Stimulated activated naive B cell treated with anti-CD40 and anti-IgM and Interleukin-4, amounts not matched to agents 10 μg/mL and 1 μg/mL and 100 μg/mL, for 72 hours (primary cell): Measurements from ENCODE around the gene PRTN3.

Experiments used
- ATAC-seq, 2 donors: fragments of 150-1000 bp; cut with Tn5 transposase; replicated peaks; 2 replicates each; pipeline ENCODE4 v1.10.0; 2021; ENCODE audit warnings: moderate library complexity in 1 of 2
- DNase-seq: peaks from one replicate; pipeline ENCODE4 v3.0.0; 2021
- H3K27ac Mint-ChIP-seq: one replicate; pipeline ENCODE4 v1.8.0; 2022; ENCODE audit warnings: mild to moderate bottlenecking, mixed read lengths
- H3K27me3 Mint-ChIP-seq, 2 donors: one replicate each; pipeline ENCODE4 v1.8.0; 2022; ENCODE audit warnings: mixed read lengths in 2 of 2
- H3K36me3 Mint-ChIP-seq, 2 donors: one replicate each; pipeline ENCODE4 v1.8.0; 2022; ENCODE audit warnings: mixed read lengths in 2 of 2, mild to moderate bottlenecking in 1 of 2
- H3K4me1 Mint-ChIP-seq, 2 donors: one replicate each; pipeline ENCODE4 v1.8.0; 2022; ENCODE audit warnings: mixed read lengths in 2 of 2, mild to moderate bottlenecking in 1 of 2
- H3K4me3 Mint-ChIP-seq, 2 donors: one replicate each; pipeline ENCODE4 v1.8.0; 2022; ENCODE audit warnings: mild to moderate bottlenecking in 2 of 2, mixed read lengths in 2 of 2, moderate library complexity in 1 of 2
- H3K9me3 Mint-ChIP-seq, 2 donors: one replicate each; pipeline ENCODE4 v1.8.0; 2022; ENCODE audit warnings: mixed read lengths in 2 of 2, mild to moderate bottlenecking in 1 of 2

PRTN3 gene

GRCh38 chr19:867855-868457 lies 27.2 kb downstream of the PRTN3 start:
- DNase-seq (no peak), ATAC-seq (no peak)
- no peak overlapping the region for H3K4me3 Mint-ChIP-seq
- peaks cover 40 to 41% of the 10 kb centered on the region in 2 donors for H3K36me3 Mint-ChIP-seq
- peaks cover 16 to 28% of the 10 kb centered on the region in 2 donors for H3K4me1 Mint-ChIP-seq
- H3K27me3 Mint-ChIP-seq = peaks cover 0 to under 1% of the 10 kb centered on the region in 2 donors
- H3K9me3 Mint-ChIP-seq = peaks cover 0 to 1% of the 10 kb centered on the region in 2 donors
- H3K27ac Mint-ChIP-seq = peak overlapping the region; percentile 60

GRCh38 chr19:868458-869244 lies 27.9 kb downstream of the PRTN3 start:
- H3K27ac Mint-ChIP-seq = no peak overlapping the region
- DNase-seq (no peak), ATAC-seq (no peak)
- H3K4me1 Mint-ChIP-seq = peaks cover 14 to 22% of the 10 kb centered on the region in 2 donors
- H3K4me3 Mint-ChIP-seq = no peak overlapping the region
- peaks cover 0 to 1% of the 10 kb centered on the region in 2 donors for H3K9me3 Mint-ChIP-seq
- H3K27me3 Mint-ChIP-seq = no peaks in the 10 kb centered on the region
- peaks cover 40 to 41% of the 10 kb centered on the region in 2 donors for H3K36me3 Mint-ChIP-seq

- peak overlapping the region; percentile 85 for H3K27ac Mint-ChIP-seq
- no peak for DNase-seq
- peaks cover 45% of the 10 kb centered on the region in 2 donors for H3K36me3 Mint-ChIP-seq
- no peak overlapping the region for H3K4me3 Mint-ChIP-seq
- peaks cover 0 to 1% of the 10 kb centered on the region in 2 donors for H3K9me3 Mint-ChIP-seq
- H3K4me1 Mint-ChIP-seq = peaks cover 10 to 16% of the 10 kb centered on the region in 2 donors
- H3K27me3 Mint-ChIP-seq = no peaks in the 10 kb centered on the region
- ATAC-seq = no peak
Measured at GRCh38 chr19:869245-870177, 28.7 kb downstream of the PRTN3 start.

DNA sequence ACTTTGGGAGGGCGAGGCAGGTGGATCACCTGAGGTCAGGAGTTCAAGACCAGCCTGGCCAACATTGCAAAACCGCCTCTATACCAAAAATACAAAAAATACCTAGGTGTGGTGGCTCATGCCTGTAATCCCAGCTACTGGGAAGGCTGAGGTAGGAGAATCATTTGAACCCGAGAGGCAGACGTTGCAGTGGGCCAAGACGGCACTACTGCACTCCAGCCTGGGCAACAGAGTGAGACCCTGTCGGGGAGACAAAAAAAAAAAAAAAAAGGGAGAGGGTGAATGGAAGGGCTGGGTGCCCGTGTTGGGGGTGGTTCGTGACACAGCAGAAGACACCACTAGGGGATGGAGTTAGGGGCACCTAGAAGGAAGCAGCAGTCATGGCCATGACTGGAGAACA lies 29.5 kb downstream of the PRTN3 start:
- no peaks in the 10 kb centered on the region for H3K27me3 Mint-ChIP-seq
- H3K4me1 Mint-ChIP-seq = peaks cover 10 to 16% of the 10 kb centered on the region in 2 donors
- ATAC-seq (no peak), DNase-seq (no peak)
- peaks cover 0 to 1% of the 10 kb centered on the region in 2 donors for H3K9me3 Mint-ChIP-seq
- no peak overlapping the region for H3K27ac Mint-ChIP-seq
- peaks cover 45% of the 10 kb centered on the region in 2 donors for H3K36me3 Mint-ChIP-seq
- H3K4me3 Mint-ChIP-seq = no peak overlapping the region

DNA sequence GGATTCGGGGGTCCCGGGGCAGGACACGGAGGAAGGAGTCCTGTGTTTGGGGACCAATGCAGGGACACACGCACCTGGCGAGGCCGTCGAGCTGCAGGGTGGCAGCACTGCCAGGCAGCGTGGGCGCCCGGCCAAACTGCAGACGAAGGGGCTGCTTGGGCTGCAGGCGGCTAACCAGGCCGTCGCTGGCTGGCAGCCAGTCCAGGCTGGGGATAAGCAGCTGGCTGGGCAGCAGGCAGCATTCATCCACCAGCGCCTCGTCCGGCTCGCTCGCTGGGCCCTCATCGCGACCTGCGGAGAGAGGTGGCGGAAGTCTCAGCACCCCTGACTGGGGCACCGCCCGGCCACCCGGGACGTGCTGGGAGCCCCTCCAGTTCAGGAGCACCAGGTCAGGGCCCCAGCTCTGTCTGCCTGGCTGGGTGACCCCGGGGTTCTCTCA lies 30.2 kb downstream of the PRTN3 start:
- ATAC-seq (no peak), DNase-seq (no peak)
- H3K9me3 Mint-ChIP-seq = peaks cover 0 to 1% of the 10 kb centered on the region in 2 donors
- no peaks in the 10 kb centered on the region for H3K27me3 Mint-ChIP-seq
- peaks cover 46 to 49% of the 10 kb centered on the region in 2 donors for H3K36me3 Mint-ChIP-seq
- peaks cover 10 to 16% of the 10 kb centered on the region in 2 donors for H3K4me1 Mint-ChIP-seq
- no peak overlapping the region for H3K4me3 Mint-ChIP-seq
- no peak overlapping the region for H3K27ac Mint-ChIP-seq

GRCh38 chr19:871446-872265 lies 30.9 kb downstream of the PRTN3 start:
- H3K9me3 Mint-ChIP-seq = peaks cover 0 to 1% of the 10 kb centered on the region in 2 donors
- no peaks in the 10 kb centered on the region for H3K27me3 Mint-ChIP-seq
- H3K36me3 Mint-ChIP-seq = peaks cover 52% of the 10 kb centered on the region in 2 donors
- DNase-seq = no peak
- no peak for ATAC-seq
- H3K4me1 Mint-ChIP-seq = peaks cover 10 to 16% of the 10 kb centered on the region in 2 donors
- peak overlapping the region; percentile 47 for H3K27ac Mint-ChIP-seq
- H3K4me3 Mint-ChIP-seq = peak overlapping the region in 1 of 2 donors; percentile 71

- DNase-seq (peak; percentile 55), ATAC-seq (peak; percentile 83 to 86)
- peaks cover 10 to 13% of the 10 kb centered on the region in 2 donors for H3K4me1 Mint-ChIP-seq
- H3K36me3 Mint-ChIP-seq = peaks cover 48 to 49% of the 10 kb centered on the region in 2 donors
- peak overlapping the region; percentile 69 for H3K27ac Mint-ChIP-seq
- H3K4me3 Mint-ChIP-seq = peak overlapping the region in 1 of 2 donors; percentile 71
- no peaks in the 10 kb centered on the region for H3K27me3 Mint-ChIP-seq
- H3K9me3 Mint-ChIP-seq = peaks cover 0 to 1% of the 10 kb centered on the region in 2 donors
Measured at GRCh38 chr19:872266-872951, 31.6 kb downstream of the PRTN3 start.

DNA sequence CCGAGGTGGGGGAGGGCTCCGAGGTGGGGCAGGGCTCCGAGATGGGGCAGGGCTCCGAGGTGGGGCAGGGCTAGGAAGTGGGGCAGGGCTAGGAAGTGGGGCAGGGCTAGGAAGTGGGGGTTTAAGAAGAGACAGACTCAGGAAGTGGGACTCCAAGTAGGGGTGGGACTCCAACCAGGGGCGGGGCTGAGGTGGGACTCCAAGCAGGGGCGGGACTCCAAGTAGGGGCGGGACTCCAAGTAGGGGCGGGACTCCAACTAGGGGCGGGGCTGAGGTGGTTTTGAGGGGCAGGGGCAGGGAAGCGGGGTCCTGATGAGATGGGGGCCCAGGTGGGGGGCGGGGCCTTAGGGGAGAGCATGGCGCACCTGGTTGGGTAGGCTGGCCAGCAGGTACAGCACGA lies 32.3 kb downstream of the PRTN3 start:
- Mint-ChIP-seq H3K36me3 (peaks cover 43 to 45% of the 10 kb centered on the region in 2 donors), H3K4me1 (peaks cover 10 to 12% of the 10 kb centered on the region in 2 donors), H3K4me3 (peak overlapping the region in 1 of 2 donors; percentile 56), H3K27me3 (no peaks in the 10 kb centered on the region), H3K9me3 (peaks cover 0 to 1% of the 10 kb centered on the region in 2 donors), H3K27ac (no peak overlapping the region)
- DNase-seq (no peak), ATAC-seq (peak; percentile 81 to 85)

DNA sequence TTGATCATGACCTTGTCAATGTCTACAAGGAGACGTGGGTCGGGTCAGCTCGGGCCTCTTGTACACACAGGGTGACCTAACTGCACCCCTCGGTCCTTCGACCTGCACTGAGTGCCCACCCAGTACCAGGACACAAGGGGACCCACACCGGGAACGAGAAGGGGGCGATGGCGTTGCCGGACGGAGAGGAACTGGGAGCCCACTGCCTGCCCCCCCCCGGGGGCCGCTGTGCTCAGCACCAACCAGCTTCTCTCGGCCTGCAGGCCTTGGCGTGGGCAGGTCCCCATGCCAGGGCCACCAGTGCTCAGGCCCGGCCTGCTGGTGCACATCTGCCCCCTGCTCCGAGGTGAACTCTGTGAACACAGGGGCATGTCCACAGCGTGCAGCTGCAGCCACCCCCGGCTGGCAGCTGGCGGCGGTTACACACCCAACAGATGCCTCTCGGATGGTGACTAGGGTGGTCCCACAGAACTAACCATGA lies 32.8 kb downstream of the PRTN3 start:
- Mint-ChIP-seq H3K36me3 (peaks cover 39 to 42% of the 10 kb centered on the region in 2 donors), H3K4me3 (no peak overlapping the region), H3K27me3 (no peaks in the 10 kb centered on the region), H3K4me1 (peaks cover 10 to 12% of the 10 kb centered on the region in 2 donors), H3K9me3 (peaks cover 0 to 1% of the 10 kb centered on the region in 2 donors), H3K27ac (no peak overlapping the region)
- ATAC-seq = no peak
- no peak for DNase-seq

- Mint-ChIP-seq H3K4me1 (peaks cover 12 to 17% of the 10 kb centered on the region in 2 donors), H3K27ac (peak overlapping the region; percentile 59), H3K36me3 (peaks cover 32 to 41% of the 10 kb centered on the region in 2 donors), H3K4me3 (no peak overlapping the region), H3K9me3 (peaks cover 0 to 1% of the 10 kb centered on the region in 2 donors), H3K27me3 (no peaks in the 10 kb centered on the region)
- DNase-seq = no peak
- ATAC-seq = no peak
Measured at GRCh38 chr19:875265-875879, 34.6 kb downstream of the PRTN3 start.

DNA sequence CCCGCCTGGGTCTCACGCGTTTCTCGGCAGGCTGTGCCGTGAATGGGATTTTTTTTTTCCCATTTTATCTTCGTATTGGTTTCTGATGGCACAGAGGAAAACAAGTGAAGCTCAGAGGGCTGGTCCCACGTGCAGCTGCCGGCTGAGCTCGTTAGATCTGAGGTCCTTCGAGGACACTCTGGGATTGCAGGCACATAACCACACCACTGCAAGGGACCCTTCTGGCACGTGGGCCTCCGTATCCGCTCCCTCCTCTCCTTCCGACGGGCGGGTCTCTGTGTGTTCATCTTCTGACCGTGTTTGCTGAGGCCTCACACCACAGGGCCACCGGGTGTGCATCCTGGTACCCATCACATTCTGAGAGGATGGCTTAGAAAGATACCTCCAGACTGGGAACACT lies 35.3 kb downstream of the PRTN3 start:
- DNase-seq (no peak), ATAC-seq (no peak)
- Mint-ChIP-seq H3K27me3 (no peaks in the 10 kb centered on the region), H3K27ac (no peak overlapping the region), H3K36me3 (peaks cover 29 to 42% of the 10 kb centered on the region in 2 donors), H3K4me3 (no peak overlapping the region), H3K4me1 (peaks cover 12 to 17% of the 10 kb centered on the region in 2 donors), H3K9me3 (peaks cover 0 to 1% of the 10 kb centered on the region in 2 donors)

GRCh38 chr19:876780-877314 lies 36.0 kb downstream of the PRTN3 start:
- H3K27me3 Mint-ChIP-seq = no peaks in the 10 kb centered on the region
- ATAC-seq (no peak), DNase-seq (no peak)
- no peak overlapping the region for H3K4me3 Mint-ChIP-seq
- H3K4me1 Mint-ChIP-seq = peaks cover 12 to 17% of the 10 kb centered on the region in 2 donors
- peaks cover 32 to 45% of the 10 kb centered on the region in 2 donors for H3K36me3 Mint-ChIP-seq
- H3K27ac Mint-ChIP-seq = no peak overlapping the region
- H3K9me3 Mint-ChIP-seq = no peaks in the 10 kb centered on the region
